Measurements from ENCODE around the gene ITK. TPM values are rescaled to one million over a fixed set of nuclear protein-coding genes. Genes with fewer than 3 reads are reported as not detected.
A peak's percentile ranks its signal among the peaks of the same experiment; 100 is the strongest.

Gene ITK
- total and polyA plus RNA-seq, 2 donors from 2014 or later, result 0.11 to 14.0 TPM

DNA sequence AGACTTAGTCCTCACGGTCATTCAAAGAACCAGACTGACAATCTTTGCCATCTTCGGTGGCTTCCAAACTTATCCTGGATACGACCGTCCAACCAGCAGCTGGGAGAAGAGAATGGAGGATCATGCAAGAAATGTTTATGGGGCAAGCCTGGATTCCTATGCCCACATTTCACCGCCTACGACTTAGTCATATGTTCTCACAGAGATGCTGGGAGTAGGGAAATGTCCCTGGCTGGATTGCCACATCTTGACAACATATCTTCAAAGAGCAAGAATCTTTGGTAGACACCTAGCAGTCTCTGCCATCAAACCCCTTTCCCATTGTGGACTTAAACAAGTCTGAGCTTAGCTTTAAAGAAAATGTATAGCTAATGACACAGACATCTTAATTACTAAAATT lies 42.9 kb upstream of the ITK start:
- FAIRE-seq (no peak), DNase-seq (no peak)
- H3K9me3 ChIP-seq (ENCODE audit: control insufficient read depth in 2 of 3, insufficient read depth in 1 of 3, low read length in 3 of 3), result no peaks in the 10 kb centered on the region
- peaks cover 0 to 6% (median 4%) of the 10 kb centered on the region in 3 donors for H3K4me1 ChIP-seq (ENCODE audit: control insufficient read depth in 2 of 3, insufficient read depth in 2 of 3, low read depth in 1 of 3, low read length in 3 of 3)
- intact Hi-C loops (cut with DNase I), result no loop called here
- no peaks in the 10 kb centered on the region for H3K27me3 ChIP-seq (ENCODE audit: control insufficient read depth, insufficient read depth, low read length)
- H3K36me3 ChIP-seq (ENCODE audit: control insufficient read depth in 2 of 3, insufficient read depth in 3 of 3, low read length in 3 of 3), result peaks cover 3 to 6% (median 6%) of the 10 kb centered on the region in 3 donors
- no peak overlapping the region for H3K9ac ChIP-seq (ENCODE audit: low read length in 3 of 3)
- TF ChIP-seq, protein P1, sequence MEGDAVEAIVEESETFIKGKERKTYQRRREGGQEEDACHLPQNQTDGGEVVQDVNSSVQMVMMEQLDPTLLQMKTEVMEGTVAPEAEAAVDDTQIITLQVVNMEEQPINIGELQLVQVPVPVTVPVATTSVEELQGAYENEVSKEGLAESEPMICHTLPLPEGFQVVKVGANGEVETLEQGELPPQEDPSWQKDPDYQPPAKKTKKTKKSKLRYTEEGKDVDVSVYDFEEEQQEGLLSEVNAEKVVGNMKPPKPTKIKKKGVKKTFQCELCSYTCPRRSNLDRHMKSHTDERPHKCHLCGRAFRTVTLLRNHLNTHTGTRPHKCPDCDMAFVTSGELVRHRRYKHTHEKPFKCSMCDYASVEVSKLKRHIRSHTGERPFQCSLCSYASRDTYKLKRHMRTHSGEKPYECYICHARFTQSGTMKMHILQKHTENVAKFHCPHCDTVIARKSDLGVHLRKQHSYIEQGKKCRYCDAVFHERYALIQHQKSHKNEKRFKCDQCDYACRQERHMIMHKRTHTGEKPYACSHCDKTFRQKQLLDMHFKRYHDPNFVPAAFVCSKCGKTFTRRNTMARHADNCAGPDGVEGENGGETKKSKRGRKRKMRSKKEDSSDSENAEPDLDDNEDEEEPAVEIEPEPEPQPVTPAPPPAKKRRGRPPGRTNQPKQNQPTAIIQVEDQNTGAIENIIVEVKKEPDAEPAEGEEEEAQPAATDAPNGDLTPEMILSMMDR (IDR thresholded peaks at IDR 0.05; ENCODE audit: borderline replicate concordance, extremely low read depth, insufficient read depth), result no peak
- no peak overlapping the region for H3K4me3 ChIP-seq (ENCODE audit: low read length in 3 of 3)
- no peak overlapping the region for H3K27ac ChIP-seq (ENCODE audit: low read depth in 2 of 2, low read length in 2 of 2)

DNA sequence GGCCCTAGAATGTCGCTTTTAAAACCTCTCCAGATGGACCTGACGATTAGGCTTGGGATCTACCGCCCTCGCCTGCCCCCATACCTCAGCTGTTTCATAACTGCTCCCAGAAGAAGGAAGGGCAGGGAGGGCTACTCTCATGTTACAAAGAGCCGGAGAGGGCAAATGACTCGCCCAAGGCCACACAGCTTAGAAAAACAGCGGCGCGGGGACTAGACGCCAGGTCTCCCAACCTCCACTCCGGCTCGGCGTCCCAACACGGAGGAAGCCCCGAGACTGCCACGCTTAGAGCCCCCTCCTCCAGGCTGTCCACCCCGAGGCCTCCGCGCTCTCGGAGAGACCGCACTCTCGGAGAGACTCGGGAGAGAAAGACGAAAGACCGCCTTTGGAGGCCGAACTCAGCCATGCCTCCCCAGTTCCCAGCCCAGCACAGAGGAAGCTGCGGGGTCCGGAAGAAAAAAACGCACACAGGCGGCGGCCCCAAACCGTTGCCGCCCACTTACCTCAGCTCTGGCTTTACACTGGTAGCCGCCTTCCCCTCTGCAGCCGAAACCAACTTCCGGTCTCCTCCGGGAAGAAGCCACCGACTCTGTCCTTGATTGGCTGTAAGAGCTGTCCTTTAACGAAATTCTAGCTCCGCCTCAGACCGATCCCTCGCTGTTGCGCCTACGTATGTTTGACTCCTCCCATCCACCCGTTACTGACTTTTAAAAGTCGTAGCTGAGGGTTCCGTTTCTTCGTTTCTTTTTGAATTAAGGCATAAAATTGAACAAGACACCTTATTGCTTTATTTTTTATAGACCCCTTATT lies 38.1 kb upstream of the ITK start, which contains the start of gene MED7:
TSS of gene MED7 (minus strand) at position 549 of the 810 bp plus-strand sequence. CDS start 3,434 bp downstream, outside the sequence.
- Histone ChIP-seq H3K27me3 (ENCODE audit: control insufficient read depth, insufficient read depth, low read length) (no peaks in the 10 kb centered on the region), H3K9ac (ENCODE audit: low read length in 3 of 3) (peak within 1 kb of the TSS; percentile 95 to 99 (median 96)), H3K4me1 (ENCODE audit: control insufficient read depth in 2 of 3, insufficient read depth in 2 of 3, low read depth in 1 of 3, low read length in 3 of 3) (peaks cover 0 to 10% (median 6%) of the 10 kb centered on the region in 3 donors), H3K27ac (ENCODE audit: low read depth in 2 of 2, low read length in 2 of 2) (peak within 1 kb of the TSS; percentile 68 to 91), H3K36me3 (ENCODE audit: control insufficient read depth in 2 of 3, insufficient read depth in 3 of 3, low read length in 3 of 3) (peaks cover 1 to 5% (median 4%) of the 10 kb centered on the region in 3 donors), H3K9me3 (ENCODE audit: control insufficient read depth in 2 of 3, insufficient read depth in 1 of 3, low read length in 3 of 3) (no peaks in the 10 kb centered on the region), H3K4me3 (ENCODE audit: low read length in 3 of 3) (peak within 1 kb of the TSS; percentile 96 to 97 (median 96))
- peak; percentile 98 for FAIRE-seq
- DNase-seq, result peak; percentile 97 to 100 (median 97)
- TF ChIP-seq, protein P1 (IDR thresholded peaks at IDR 0.05; ENCODE audit: borderline replicate concordance, extremely low read depth, insufficient read depth), result peak; percentile 1
- intact Hi-C loops (cut with DNase I), result no loop called here

DNA sequence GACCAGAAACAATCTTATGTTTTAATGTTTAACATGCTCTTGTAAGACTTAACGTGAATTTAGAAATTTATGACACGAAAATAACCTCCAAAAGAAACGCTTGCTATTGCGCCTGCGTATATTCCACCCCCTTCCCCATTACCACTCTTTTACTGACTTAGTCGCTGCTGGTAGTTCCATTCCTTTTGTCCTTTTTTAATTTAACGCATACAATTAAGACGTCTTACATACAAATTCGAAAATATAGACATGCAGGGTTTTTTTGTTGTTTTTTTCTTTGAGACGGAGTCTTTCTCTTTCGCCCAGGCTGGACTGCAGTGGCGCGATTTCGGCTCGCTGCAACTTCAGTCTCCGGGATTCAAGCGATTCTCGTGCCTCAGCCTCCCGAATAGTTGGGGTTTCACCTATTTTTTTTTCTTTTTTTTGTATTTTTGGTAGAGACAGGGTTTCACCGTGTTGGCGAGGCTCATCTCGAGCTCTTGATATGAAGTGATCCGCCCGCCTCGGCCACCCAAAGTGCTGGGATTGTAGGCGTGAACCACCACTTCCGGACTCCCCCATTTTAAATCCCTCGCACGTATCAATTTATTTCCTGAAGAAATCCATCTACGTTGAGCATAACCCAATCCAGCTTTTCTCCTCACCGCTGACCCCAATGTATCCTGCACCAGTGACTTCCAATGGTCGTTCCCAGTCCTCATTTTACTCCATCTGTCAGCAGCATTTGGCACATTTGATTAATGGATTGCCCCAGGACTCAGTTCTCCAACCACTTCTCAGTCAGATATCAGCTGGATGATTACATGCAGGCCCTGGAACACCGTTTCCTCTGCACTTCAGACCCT lies 37.3 kb upstream of the ITK start:
- intact Hi-C loops (cut with DNase I), result no loop called here
- no peak for FAIRE-seq

More for the DNA sequence above, 37.3 kb upstream of the ITK start:
- Histone ChIP-seq H3K27ac (ENCODE audit: low read depth in 2 of 2, low read length in 2 of 2) (peak overlapping the region; percentile 68 to 91), H3K4me3 (ENCODE audit: low read length in 3 of 3) (peak overlapping the region; percentile 96 to 97 (median 96)), H3K4me1 (ENCODE audit: control insufficient read depth in 2 of 3, insufficient read depth in 2 of 3, low read depth in 1 of 3, low read length in 3 of 3) (peaks cover 0 to 10% (median 6%) of the 10 kb centered on the region in 3 donors), H3K36me3 (ENCODE audit: control insufficient read depth in 2 of 3, insufficient read depth in 3 of 3, low read length in 3 of 3) (peaks cover 0 to 2% (median 0%) of the 10 kb centered on the region in 3 donors), H3K27me3 (ENCODE audit: control insufficient read depth, insufficient read depth, low read length) (no peaks in the 10 kb centered on the region), H3K9me3 (ENCODE audit: control insufficient read depth in 2 of 3, insufficient read depth in 1 of 3, low read length in 3 of 3) (no peaks in the 10 kb centered on the region), H3K9ac (ENCODE audit: low read length in 3 of 3) (peak overlapping the region; percentile 57 to 96 (median 95))
- TF ChIP-seq, protein P1 (IDR thresholded peaks at IDR 0.05; ENCODE audit: borderline replicate concordance, extremely low read depth, insufficient read depth), result no peak
- DNase-seq, result peak in 4 of 5 donors; percentile 45 to 71 (median 58)
